Spleen (tissue), 7 donors: Measurements from ENCODE around the gene CABLES2.

Experiments
- POLR2AphosphoS5 ChIP-seq, 3 donors: sonication (generic); formaldehyde crosslinking; IDR thresholded peaks; one replicate each; pipeline ENCODE4 v1.5.1; 2017; ENCODE audit warnings: antibody characterized with exemption in 3 of 3
- TF ChIP-seq, protein P1 (sequence below), 11 experiments: fragments of 200-600 bp in 7 of 11; fragments of 450-650 bp in 4 of 11; sonication (generic) in 4 of 11; IDR thresholded peaks in 8 of 11; conservative IDR thresholded peaks in 3 of 11; 1 replicate in 7 of 11; 2 replicates in 4 of 11; pipeline versions ENCODE4 v1.4.0 to v1.8.0; 2016 to 2021; ENCODE audit warnings: antibody characterized with exemption in 11 of 11, inconsistent platforms in 4 of 11, mild to moderate bottlenecking in 1 of 11
- donor health status: DM: no; HTN: no; CAD: no; lungs with moderate emphysema.
- donor health status: DM: no; HTN: no; CAD: no.
- donor health status: DM: no; HTN: no; CAD: no.

- TF ChIP-seq, protein P1, sequence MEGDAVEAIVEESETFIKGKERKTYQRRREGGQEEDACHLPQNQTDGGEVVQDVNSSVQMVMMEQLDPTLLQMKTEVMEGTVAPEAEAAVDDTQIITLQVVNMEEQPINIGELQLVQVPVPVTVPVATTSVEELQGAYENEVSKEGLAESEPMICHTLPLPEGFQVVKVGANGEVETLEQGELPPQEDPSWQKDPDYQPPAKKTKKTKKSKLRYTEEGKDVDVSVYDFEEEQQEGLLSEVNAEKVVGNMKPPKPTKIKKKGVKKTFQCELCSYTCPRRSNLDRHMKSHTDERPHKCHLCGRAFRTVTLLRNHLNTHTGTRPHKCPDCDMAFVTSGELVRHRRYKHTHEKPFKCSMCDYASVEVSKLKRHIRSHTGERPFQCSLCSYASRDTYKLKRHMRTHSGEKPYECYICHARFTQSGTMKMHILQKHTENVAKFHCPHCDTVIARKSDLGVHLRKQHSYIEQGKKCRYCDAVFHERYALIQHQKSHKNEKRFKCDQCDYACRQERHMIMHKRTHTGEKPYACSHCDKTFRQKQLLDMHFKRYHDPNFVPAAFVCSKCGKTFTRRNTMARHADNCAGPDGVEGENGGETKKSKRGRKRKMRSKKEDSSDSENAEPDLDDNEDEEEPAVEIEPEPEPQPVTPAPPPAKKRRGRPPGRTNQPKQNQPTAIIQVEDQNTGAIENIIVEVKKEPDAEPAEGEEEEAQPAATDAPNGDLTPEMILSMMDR (IDR thresholded peaks at IDR 0.05 in 8 of 11, conservative IDR thresholded peaks at IDR 0.05 in 3 of 11) = no peak
- no peak for TF ChIP-seq POLR2AphosphoS5 (IDR thresholded peaks at IDR 0.05)
These were observed 23.3 kb upstream of the CABLES2 start for GRCh38 chr20:62430311-62430853.
